ENCODE measurements around the gene BCOR. TPM values are rescaled to one million over a fixed set of nuclear protein-coding genes. Genes with fewer than 3 reads are reported as not detected.
A peak's percentile ranks its signal among the peaks of the same experiment; 100 is the strongest.

Gene BCOR
- total and polyA plus RNA-seq, 2 of the 13 experiments (the other 11 are each of a cell fraction or from before 2014, with no cell fraction given), result 14.3 to 15.2 TPM

GRCh38 chrX:40003428-40004245 lies 94.1 kb downstream of the BCOR start (continued):
- TF ChIP-seq ARNTL (CRISPR knock-in tag; IDR thresholded peaks at IDR 0.05) (no peak), TIGD3 (CRISPR knock-in tag; IDR thresholded peaks at IDR 0.05; ENCODE audit: borderline replicate concordance) (no peak), CHD2 (IDR thresholded peaks at IDR 0.05; ENCODE audit: low read depth, low read length) (no peak), POLR2G (IDR thresholded peaks at IDR 0.05; ENCODE audit: low read depth, low read length) (0 out of 2 replicates have a peak, but pooled peaks have one; percentile 37), ARNT (IDR thresholded peaks at IDR 0.05) (no peak), ATF3 (CRISPR knock-in tag; IDR thresholded peaks at IDR 0.05) (no peak), FLYWCH1 (CRISPR knock-in tag; IDR thresholded peaks at IDR 0.05) (no peak), KLF16 (CRISPR knock-in tag; IDR thresholded peaks at IDR 0.05) (no peak), ZNF644 (CRISPR knock-in tag; IDR thresholded peaks at IDR 0.05; ENCODE audit: low read depth) (no peak), BCL3 (CRISPR knock-in tag; IDR thresholded peaks at IDR 0.05) (no peak), HBP1 (CRISPR knock-in tag; IDR thresholded peaks at IDR 0.05; ENCODE audit: low read depth) (no peak), ZNF205 (CRISPR knock-in tag; IDR thresholded peaks at IDR 0.05) (no peak), HOXA7 (CRISPR knock-in tag; IDR thresholded peaks at IDR 0.05) (no peak), SP140L (CRISPR knock-in tag; IDR thresholded peaks at IDR 0.05; ENCODE audit: borderline replicate concordance) (no peak), TFDP1 (CRISPR knock-in tag; IDR thresholded peaks at IDR 0.05; ENCODE audit: borderline replicate concordance) (no peak), ZNF660 (CRISPR knock-in tag; IDR thresholded peaks at IDR 0.05; ENCODE audit: borderline replicate concordance, low read depth) (no peak), FOXA1 (IDR thresholded peaks at IDR 0.05) (no peak), FOXA1 (CRISPR knock-in tag; IDR thresholded peaks at IDR 0.05) (no peak), ZNF24 (IDR thresholded peaks at IDR 0.05) (no peak), ZNF574 (CRISPR knock-in tag; IDR thresholded peaks at IDR 0.05) (no peak), CCDC6 (CRISPR knock-in tag; IDR thresholded peaks at IDR 0.05) (no peak), ZFAT (CRISPR knock-in tag; conservative IDR thresholded peaks at IDR 0.05) (no peak), MIXL1 (CRISPR knock-in tag; IDR thresholded peaks at IDR 0.05) (no peak), EED (CRISPR knock-in tag; IDR thresholded peaks at IDR 0.05) (no peak)
